ENCODE measurements around the gene PNPLA6.

Gene PNPLA6

DNA sequence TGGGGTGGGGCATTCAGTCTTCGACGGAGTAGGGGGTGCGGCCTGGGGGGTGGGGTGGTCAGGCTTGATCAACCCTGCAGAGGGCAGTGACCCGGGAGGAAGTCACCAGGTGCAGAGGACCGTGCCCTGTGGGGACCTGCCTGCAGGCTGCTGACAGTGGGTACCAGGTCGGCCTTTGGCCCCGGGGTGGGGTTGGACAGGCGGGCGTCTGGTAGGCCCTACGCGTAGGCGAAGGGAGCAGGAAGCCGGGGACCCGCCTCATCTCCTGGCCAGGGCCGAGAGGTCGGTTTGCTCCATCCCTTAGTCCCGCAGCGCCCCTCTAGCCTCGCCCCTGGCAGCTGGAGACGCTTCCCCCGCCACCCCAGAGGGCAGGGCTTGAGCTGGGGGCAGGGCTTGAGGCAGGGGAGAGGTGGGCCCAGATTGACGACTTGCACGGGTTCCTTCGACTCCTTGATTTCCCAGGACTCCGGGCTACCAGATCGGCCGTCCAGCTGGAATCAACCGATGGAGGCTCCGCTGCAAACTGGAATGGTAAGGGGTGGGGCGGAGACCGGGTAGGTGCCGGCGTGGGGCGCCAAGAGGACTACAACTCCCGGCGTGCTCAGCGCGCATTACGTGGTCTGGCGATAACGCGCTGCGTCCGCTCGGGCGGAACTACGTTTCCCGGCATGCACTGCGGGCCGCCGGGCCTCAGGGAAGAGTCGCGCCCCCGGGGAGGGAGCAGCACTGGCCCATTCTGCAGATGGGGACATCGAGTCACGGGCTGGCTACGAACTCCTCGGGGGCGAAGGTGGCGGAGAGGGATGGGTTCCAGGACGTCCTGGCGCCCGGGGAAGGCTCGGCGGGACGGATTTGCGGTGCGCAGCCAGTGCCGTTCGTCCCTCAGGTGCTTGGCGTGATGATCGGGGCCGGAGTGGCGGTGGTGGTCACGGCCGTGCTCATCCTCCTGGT, at the start of gene PNPLA6:
Gene PNPLA6 (plus strand): TSS at position 671 of the 951 bp plus-strand sequence. CDS start 72 bp downstream, at position 743.
- H3K4me3 ChIP-seq (ENCODE audit: low read length): peak within 1 kb of the TSS; percentile 78
- TF ChIP-seq ZNF274 (IDR thresholded peaks at IDR 0.05; ENCODE audit: low read depth, low read length): no peak

DNA sequence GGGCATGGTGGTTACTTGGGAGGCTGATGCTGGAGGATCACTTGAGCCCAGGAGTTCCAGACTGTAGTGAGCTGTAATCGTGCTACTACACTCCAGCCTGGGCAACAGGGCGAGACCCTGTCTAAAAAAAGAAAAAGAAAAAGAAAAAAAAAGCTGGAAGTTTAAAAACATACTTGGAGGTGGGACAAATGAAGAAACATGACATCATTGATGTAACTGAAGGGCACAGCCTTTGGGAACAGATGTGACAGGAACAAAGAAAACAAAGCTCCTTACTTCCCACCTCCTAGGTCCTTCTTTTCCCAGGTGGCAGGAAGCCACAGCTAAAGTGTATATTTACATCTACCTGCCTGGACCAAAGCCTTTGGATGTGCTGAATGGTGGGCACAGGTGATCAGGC, 48.6 kb upstream of the PNPLA6 start:
- H3K4me3 ChIP-seq (ENCODE audit: low read length): no peak overlapping the region
- TF ChIP-seq ZNF274 (IDR thresholded peaks at IDR 0.05; ENCODE audit: low read depth, low read length): no peak

DNA sequence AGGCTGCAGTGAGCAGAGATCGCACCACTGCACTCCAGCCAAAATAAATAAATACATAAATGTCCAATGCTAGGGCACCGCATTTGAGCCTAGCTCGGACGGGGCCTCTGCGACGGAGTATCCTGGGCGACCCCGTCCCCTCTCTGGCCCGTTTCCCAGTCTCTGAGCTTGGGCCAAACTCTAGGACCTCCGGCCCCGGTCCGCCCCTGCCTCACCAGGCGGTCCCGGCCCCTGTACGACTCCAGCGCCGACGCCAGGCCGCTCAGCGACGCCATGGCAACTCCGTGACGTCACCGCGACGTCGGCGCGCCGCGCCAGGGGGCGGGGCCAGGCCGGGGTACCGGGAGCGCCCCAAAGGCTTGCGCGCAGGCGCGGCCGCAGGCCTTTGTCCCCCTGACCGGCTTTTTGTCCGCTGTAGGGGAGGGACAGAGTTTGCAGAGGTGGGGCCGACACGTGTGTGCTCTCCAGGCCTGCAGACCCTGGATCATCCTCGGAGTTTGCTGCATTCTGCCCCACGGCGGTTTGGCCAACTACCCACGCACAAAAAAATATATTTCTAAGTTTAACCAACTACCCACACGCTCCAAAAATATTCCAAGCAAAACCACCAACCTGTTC, 46.7 kb upstream of the PNPLA6 start, which contains the start of gene PEX11G:
Gene PEX11G (minus strand): TSS at position 300 of the 618 bp plus-strand sequence. CDS start 25 bp downstream, at position 275.
- H3K4me3 ChIP-seq (ENCODE audit: low read length): peak within 1 kb of the TSS; percentile 67; the same call in 1 of the 2 replicates
- no peak for TF ChIP-seq ZNF274 (IDR thresholded peaks at IDR 0.05; ENCODE audit: low read depth, low read length)

DNA sequence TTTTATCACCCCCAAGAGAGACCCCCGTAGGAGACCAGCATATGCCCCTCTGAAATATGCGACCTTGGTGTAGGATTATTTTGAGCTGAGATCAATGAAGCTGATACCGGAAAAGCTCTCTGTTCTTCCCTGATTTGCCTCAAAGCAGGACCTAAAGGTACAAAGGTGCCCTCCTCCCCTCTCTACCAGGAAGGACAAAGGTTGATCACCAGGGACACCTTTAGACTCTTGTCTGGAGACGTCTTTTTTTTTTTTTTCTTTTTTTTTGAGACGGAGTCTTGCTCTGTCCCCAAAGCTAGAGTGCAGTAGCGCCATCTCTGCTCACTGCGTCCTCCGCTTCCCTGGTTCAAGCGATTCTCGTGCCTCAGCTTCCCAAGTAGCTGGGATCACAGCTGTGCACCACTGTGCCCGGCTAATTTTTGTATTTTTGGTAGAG, 45.9 kb upstream of the PNPLA6 start:
- TF ChIP-seq ZNF274 (IDR thresholded peaks at IDR 0.05; ENCODE audit: low read depth, low read length): no peak
- no peak overlapping the region for H3K4me3 ChIP-seq (ENCODE audit: low read length)

DNA sequence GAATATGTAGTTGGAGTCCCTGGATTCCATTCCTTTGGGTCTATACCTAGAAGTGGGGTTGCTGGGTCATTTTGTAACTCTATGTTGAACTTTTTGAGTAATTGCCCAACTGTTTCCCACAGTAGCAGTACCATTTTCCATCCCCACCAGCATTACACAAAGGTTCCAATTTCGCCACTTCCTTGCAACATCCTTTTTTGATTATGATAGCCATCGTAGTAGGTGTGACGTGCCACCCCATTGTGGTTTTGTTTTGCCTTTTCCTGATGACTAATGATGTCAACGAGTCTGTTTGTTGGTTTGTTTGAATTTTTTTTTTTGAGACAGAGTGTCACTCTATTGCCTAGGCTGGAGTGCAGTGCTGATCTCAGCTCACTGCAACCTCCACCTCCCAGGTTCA, 43.4 kb upstream of the PNPLA6 start:
- no peak overlapping the region for H3K4me3 ChIP-seq (ENCODE audit: low read length)
- no peak for TF ChIP-seq ZNF274 (IDR thresholded peaks at IDR 0.05; ENCODE audit: low read depth, low read length)

DNA sequence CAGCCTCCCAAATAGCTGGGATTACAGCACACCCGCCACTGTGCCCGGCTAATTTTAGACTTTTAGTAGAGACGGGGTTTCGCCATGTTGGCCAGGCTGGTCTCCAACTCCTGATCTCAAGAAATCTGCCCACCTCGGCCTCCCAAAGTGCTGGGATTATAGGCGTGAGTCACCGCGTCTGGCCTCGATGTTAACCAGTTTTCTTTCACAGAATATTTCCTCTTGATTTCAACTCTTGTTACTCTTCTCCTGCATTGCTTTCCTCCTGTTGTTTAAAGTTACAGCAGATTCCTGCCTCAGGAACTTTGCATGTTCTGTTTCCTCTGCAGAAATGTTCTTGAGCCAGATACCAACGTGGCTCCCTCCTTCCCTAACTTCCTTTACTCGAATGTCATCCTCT, 43.0 kb upstream of the PNPLA6 start:
- TF ChIP-seq ZNF274 (IDR thresholded peaks at IDR 0.05; ENCODE audit: low read depth, low read length): no peak
- H3K4me3 ChIP-seq (ENCODE audit: low read length): no peak overlapping the region

DNA sequence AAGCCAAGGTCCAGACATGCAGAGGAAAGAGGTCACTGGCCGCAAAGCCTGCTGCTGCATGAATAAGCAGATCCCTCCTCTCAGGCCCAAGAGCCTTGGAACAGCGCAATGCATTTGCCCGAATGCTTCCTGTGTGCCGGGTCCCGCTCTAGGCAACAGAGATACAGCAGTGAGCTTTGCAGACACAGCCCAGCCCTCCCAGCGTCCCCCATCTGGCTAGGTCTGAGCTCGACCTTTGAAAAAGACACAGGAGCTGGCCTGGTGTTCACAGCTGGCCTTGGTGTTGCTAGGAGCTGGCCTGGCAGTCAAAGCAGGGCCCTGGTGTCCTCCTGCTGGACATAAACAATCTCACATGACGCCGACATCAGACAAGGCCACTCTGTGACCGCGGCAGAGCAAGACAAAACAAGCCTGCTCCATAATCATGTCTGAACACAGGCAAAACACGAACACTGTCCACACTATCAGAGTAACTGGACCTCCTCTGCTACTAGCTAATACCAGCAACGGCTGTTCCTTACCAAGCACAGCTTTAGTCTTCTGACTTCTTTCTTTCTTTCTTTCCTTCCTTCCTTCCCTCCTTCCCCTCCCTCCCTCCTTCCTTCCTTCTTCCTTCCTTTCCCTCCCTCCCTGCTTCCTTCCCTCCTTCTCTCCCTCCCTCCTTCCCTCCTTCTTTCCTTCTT, 41.0 kb upstream of the PNPLA6 start:
- TF ChIP-seq ZNF274 (IDR thresholded peaks at IDR 0.05; ENCODE audit: low read depth, low read length): no peak
- H3K4me3 ChIP-seq (ENCODE audit: low read length): no peak overlapping the region

DNA sequence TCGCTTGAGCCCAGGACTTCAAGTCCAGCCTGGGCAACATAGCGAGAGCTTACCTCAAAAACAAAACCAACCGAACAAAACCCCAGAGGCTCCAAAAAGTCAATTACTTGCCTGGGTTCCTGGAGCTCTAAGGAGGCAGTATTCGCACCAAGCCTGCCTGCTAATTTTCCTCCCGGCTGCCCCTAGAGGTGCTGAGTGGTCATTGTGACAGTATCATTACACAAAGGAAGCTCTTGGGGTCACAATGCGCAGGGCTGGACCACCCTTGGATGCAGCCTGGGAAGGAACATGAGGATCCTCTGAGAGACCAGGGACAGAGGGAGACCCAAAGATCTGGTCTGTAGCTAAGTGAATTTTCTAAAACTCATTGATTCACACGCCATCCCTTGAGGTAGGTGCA, 38.2 kb upstream of the PNPLA6 start:
- TF ChIP-seq ZNF274 (IDR thresholded peaks at IDR 0.05; ENCODE audit: low read depth, low read length): no peak

DNA sequence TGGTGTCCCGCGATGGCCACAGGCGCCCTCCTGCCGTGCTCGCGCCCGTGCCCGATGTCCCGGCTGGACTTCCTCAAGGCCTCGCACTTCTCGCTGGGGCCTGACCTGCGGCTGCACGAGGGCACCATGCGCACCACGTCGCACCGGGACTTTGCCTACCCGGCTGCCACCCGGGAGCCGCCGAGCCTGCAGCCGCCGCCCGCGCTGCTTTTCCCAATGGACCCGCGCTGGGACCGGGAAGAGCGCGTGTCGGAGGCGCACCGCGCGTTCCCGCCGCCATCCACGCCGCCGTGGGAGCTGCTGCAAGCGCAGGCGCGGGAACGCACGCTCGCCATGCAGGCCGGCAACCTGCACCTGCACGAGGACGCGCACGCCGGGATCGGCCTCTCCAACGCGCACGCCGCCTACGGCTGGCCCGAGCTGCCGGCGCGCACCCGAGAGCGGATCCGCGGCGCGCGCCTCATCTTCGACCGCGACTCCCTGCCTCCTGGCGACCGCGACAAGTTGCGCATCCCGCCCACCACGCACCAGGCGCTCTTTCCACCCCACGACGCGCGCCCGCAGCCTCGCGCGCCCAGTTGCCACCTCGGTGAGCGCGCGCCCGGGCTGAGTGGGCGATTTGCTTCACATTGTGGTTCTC, 34.6 kb upstream of the PNPLA6 start:
- peak overlapping the region; percentile 1; the same call in 1 of the 2 replicates for H3K4me3 ChIP-seq (ENCODE audit: low read length)

More for the DNA sequence above, 38.2 kb upstream of the PNPLA6 start:
- no peak overlapping the region for H3K4me3 ChIP-seq (ENCODE audit: low read length)

DNA sequence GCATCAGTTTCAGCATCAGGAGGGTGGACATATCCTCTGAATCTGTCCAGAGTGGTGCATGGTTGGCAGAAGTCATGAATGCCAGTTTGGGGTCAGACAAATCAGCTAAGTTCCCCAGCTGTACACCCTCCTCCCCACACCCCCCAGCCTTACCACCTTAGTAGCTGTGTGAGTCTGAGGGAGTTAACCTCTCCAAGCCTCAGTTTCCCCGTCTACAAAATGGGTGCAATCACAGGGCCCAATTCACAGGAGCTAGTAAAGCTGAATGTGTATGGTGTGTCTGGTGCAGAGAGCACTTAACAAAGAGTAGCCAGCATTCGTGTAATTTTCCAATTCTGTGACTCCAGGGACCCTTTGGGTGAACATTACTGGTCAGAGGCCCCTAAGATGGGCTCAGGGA, 33.0 kb upstream of the PNPLA6 start:
- H3K4me3 ChIP-seq (ENCODE audit: low read length): no peak overlapping the region
- no peak for TF ChIP-seq ZNF274 (IDR thresholded peaks at IDR 0.05; ENCODE audit: low read depth, low read length)

More for the DNA sequence above, 34.6 kb upstream of the PNPLA6 start:
- TF ChIP-seq ZNF274 (IDR thresholded peaks at IDR 0.05; ENCODE audit: low read depth, low read length): no peak

DNA sequence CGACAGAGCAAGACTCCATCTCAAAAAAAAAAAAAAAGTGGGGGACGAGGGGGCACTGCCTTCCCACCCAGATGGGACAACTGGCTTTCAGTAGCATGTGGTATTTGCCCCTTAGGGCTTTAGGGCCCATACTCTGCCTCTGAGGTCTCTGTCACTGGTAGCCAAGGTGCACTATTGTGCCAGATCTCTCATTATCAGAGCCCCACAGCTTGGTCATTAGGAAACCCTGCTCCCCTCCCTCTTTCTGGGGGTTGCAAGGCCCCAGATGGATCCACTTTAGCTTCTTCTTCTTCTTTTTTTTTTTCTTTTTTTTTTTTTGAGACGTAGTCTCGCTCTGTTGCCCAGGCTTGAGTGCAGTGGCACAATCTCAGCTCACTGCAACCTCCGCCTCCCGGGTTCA, 30.8 kb upstream of the PNPLA6 start:
- no peak for TF ChIP-seq ZNF274 (IDR thresholded peaks at IDR 0.05; ENCODE audit: low read depth, low read length)
- no peak overlapping the region for H3K4me3 ChIP-seq (ENCODE audit: low read length)

DNA sequence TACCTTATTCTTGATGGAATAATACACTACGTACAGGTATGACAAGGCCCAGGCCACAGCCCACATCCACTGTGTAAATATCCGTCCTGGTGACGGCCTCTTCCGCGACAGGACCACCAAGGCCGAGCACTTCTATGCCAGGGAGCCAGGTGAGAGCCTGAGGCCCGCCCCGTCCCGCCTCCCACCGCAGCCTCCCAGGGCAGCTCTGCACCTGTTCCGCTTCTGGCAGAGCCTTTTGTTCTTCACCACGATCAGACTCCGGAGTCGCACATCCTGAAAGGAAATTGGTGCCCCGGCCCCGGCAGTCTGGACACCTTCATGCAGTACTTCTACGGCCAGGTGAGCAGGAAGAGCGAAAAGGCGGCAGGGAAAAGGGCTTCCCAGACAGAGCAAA, 30.2 kb upstream of the PNPLA6 start:
- no peak for TF ChIP-seq ZNF274 (IDR thresholded peaks at IDR 0.05; ENCODE audit: low read depth, low read length)
- no peak overlapping the region for H3K4me3 ChIP-seq (ENCODE audit: low read length)

DNA sequence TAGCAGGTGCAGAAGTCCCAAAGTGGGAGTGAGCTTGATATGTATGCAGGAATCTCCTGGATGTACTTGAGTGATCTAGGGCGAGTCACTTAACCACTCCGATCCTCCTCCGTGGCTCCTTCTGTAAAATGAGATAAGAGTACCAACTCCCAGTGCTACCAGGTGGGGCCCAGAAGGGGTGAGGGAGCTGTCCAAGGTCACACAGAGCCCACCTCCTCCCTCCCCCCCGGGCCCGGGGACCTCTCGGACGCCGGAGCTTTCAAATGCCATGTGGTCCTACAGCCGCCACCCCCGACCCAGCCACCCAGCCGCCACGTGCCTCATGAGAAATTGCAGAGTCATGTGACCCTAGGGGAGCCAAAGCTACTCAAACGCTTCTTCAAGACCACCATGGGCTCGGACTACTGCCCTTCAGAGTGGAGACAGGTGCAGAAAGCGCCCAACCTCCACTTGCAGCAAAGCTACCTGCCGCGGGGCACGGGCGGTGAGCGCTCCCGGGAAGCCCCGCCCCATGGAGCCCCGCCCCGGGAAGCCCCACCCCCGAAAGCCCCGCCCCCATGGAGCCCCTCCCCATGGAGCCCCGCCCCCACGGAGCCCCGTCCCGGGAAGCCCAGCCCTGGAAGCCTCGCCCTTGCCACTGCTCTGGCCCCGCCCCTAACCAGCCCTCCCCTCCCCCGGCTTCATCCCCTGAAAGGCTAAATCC, 29.7 kb upstream of the PNPLA6 start:
- no peak overlapping the region for H3K4me3 ChIP-seq (ENCODE audit: low read length)
- no peak for TF ChIP-seq ZNF274 (IDR thresholded peaks at IDR 0.05; ENCODE audit: low read depth, low read length)
